ENCODE data around the gene GATAD2B. TPM values are rescaled to one million over a fixed set of nuclear protein-coding genes. Genes with fewer than 3 reads are reported as not detected.

The GATAD2B gene
- total and polyA plus RNA-seq, 2 of the 4 experiments (the other 2 are of a cell fraction): 3.8 to 6.2 TPM

DNA sequence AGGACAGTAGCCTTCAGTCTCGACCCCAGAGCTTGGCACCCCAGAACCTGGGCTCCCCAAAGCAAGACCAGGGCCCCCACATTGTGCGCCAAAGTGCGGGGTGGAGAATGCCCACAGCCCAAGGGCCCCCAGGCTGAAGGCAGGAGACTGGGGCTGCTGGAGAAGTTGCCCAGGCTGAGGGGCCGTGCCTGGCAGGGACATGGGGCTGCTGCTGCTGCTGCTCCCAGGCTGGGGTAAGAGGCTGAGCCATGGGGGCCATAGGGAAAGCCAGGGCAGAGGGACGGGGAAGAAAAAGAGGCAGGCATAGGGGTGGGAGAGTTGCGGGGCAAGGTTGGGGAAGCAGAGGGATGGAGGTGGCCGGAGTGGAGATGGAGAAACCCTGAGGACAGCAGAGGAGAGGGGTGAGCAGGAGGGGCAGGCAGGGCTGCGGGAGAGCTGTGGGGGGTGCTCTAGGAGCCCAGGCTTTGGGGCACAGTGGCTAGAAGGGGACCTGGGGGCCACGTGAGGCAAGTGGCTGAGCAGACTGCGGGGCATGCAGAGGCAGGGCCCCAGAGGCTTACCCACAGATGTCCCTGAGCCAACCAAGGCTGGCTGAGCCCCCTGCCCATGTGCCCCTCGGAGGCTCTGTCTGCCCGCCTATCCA, 128.7 kb downstream of the GATAD2B start (continued):
- TF ChIP-seq CTCF (conservative IDR thresholded peaks at IDR 0.05; ENCODE audit: low read depth, low read length) (no peak), CHD1 (IDR thresholded peaks at IDR 0.05; ENCODE audit: low read depth, low read length) (no peak), SMC3 (IDR thresholded peaks at IDR 0.05; ENCODE audit: low read depth, low read length) (no peak)
- TF ChIP-seq, protein P1, sequence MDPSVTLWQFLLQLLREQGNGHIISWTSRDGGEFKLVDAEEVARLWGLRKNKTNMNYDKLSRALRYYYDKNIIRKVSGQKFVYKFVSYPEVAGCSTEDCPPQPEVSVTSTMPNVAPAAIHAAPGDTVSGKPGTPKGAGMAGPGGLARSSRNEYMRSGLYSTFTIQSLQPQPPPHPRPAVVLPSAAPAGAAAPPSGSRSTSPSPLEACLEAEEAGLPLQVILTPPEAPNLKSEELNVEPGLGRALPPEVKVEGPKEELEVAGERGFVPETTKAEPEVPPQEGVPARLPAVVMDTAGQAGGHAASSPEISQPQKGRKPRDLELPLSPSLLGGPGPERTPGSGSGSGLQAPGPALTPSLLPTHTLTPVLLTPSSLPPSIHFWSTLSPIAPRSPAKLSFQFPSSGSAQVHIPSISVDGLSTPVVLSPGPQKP (IDR thresholded peaks at IDR 0.05; ENCODE audit: borderline replicate concordance, low read depth, low read length): no peak
